HUES64 (cell line): ENCODE results near the gene KCTD1.

Experiments
- H3K27ac ChIP-seq: 2 replicates; pipeline ENCODE4 v1.7.0; 2013; ENCODE audit warnings: low read depth, low read length, inconsistent platforms
- H3K27me3 ChIP-seq: 2 replicates; pipeline ENCODE4 v1.6.1; 2013; ENCODE audit warnings: mild to moderate bottlenecking, low read length; ENCODE audit not compliant: insufficient read depth
- H3K36me3 ChIP-seq: 2 replicates; pipeline ENCODE4 v1.6.1; 2013; ENCODE audit warnings: mild to moderate bottlenecking, low read length; ENCODE audit not compliant: insufficient read depth
- H3K4me1 ChIP-seq: 2 replicates; pipeline ENCODE4 v1.6.1; 2013; ENCODE audit warnings: mild to moderate bottlenecking, low read length, moderate library complexity; ENCODE audit not compliant: insufficient read depth
- H3K4me3 ChIP-seq: 2 replicates; pipeline ENCODE4 v1.5.1; 2013; ENCODE audit warnings: mild to moderate bottlenecking, low read length, moderate library complexity
- H3K9ac ChIP-seq: 2 replicates; pipeline ENCODE4 v1.6.1; 2013; ENCODE audit warnings: mild to moderate bottlenecking, low read depth, low read length
- H3K9me3 ChIP-seq: 2 replicates; pipeline ENCODE4 v1.6.1; 2013; ENCODE audit warnings: low read depth, low read length; ENCODE audit not compliant: insufficient read depth
- WGBS: fragments of 150-250, 120-280 bp; methylation state at CpG from one replicate; pipeline ENCODE4 v1.1.7; 2013; ENCODE audit warnings: missing lambda C conversion rate; 5-methylcytosine and 5-hydroxymethylcytosine counted together

Gene KCTD1

DNA sequence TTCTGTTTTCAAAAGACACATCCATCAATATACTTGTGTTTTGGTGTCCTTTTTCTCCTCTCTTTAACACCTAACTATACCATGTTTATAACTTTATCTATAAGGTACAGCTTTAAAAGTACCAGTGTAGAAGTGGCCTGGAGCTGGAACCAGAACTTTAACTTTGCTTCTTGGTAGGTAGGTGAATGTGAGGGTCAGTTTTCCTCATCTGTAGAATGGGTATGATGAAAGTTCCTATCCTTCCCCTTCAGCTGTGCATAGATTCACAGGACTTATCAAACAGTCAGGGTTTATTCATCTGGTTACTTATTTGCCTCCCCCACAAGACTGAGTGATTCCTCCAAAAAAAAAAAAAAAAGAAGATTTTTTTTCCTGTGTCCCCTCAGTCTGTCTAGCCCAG is 12.7 kb downstream of the KCTD1 start:
- Histone ChIP-seq H3K9ac (no peak overlapping the region), H3K27me3 (no peaks in the 10 kb centered on the region), H3K36me3 (no peaks in the 10 kb centered on the region), H3K27ac (no peak overlapping the region), H3K4me3 (no peak overlapping the region), H3K9me3 (no peaks in the 10 kb centered on the region), H3K4me1 (peaks cover 16% of the 10 kb centered on the region)

DNA sequence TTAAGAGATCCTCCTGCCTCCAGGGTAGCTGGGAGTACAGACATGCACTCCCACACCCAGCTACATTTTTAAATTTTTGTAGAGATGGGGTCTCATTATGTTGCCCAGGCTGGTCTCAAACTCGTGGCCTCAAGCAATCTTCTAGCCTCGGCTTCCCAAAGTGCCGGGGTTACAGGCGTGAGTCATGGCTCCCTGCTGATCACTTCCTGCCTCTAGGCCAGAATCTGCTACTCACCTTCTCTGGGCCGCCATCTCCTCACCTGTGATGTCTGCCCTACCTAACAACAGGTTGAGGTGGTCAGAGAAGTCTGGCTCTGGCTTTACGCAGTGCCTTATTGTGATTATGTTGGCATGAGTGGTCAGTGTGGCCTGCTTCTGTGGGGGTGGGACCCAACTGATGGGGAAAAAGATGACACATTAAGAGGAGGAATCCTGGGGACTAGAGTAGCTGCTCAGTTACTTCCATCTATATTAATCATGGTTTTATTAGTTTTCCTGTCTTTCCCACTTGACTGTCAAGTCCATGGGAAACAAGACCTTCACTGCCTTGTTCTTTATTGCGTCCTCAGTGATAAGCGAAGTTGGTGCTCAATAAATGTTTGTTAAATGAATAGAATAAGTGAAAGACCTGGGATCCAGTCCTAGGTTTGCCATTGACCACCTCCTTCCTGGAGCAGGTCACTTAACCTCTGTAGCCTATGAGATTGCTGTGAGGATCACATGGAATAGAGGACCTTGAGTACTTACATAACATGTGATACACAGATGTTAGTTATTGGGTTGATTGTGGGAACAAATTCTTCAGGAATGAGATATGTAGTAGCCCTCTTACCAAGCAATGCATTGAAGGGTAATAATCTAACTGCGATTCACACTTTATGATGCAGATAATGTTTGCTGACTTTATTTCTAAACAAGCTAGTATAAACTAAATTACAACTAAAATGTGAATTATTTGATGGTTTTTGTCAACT is 15.7 kb downstream of the KCTD1 start:
- Histone ChIP-seq H3K4me3 (no peak overlapping the region), H3K36me3 (no peaks in the 10 kb centered on the region), H3K27ac (peak overlapping the region; percentile 14), H3K4me1 (peaks cover 11% of the 10 kb centered on the region), H3K27me3 (no peaks in the 10 kb centered on the region), H3K9ac (no peak overlapping the region), H3K9me3 (no peaks in the 10 kb centered on the region)
- 82% methylated on average over 8 of the region's 9 CpGs for WGBS

DNA sequence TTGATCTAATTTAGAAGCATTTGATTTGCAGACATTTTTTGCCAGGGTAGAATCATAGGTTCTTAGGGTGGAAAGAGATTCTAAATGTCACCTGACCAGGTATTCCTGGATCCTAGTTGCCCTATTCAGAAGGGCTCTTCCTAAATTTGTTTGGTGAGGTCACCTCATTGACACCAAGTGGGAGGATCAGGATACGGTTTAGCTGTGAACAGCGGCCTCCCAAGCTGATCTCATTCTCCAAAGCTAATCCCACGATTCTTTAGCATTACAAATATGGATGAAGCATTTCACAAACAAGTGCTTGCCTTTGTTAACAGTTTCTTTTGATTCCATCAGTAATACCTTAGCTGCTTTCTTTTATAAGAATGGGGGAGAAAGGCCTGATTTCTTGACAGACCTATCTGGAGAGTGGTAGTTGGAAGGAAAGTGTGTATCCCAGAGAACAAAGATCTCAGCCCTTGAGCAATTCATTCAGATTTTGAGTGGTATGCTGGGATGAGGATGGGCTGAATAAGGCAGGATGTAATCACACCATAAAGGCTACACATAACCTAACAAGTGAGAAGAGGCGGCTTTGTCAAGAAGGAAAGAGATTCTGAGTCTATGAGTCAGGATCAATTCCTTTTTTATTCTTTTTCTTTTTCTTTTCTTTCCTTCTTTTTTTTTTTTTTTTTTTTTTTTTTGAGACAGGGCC is 16.6 kb downstream of the KCTD1 start:
- peak overlapping the region; percentile 73; the same call in 1 of the 2 replicates for H3K27ac ChIP-seq
- no peak overlapping the region for H3K4me3 ChIP-seq
- no peaks in the 10 kb centered on the region for H3K9me3 ChIP-seq
- H3K36me3 ChIP-seq = no peaks in the 10 kb centered on the region
- peaks cover 20% of the 10 kb centered on the region for H3K4me1 ChIP-seq
- no peaks in the 10 kb centered on the region for H3K27me3 ChIP-seq
- H3K9ac ChIP-seq = no peak overlapping the region
- 59% methylated on average over 3 of the region's 4 CpGs for WGBS

DNA sequence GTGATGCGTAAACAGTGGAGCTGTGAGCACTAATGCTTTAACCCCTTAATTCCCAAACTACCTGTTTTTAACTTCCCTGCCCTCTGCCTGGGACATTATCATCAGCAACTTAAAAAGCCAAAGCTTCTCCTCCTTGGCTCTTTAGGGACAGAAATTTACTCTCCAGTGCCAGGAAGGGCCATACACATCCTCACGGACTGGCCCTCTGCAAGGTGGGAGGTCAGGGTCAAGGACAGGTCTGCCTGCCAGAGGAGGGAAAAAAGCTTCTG is 21.5 kb downstream of the KCTD1 start:
- Histone ChIP-seq H3K9me3 (no peaks in the 10 kb centered on the region), H3K4me1 (peaks cover 49% of the 10 kb centered on the region), H3K9ac (0 out of 2 replicates have a peak overlapping the region, but pooled peaks have one; percentile 13), H3K27me3 (no peaks in the 10 kb centered on the region), H3K36me3 (no peaks in the 10 kb centered on the region), H3K27ac (peak overlapping the region; percentile 84; the same call in 1 of the 2 replicates), H3K4me3 (no peak overlapping the region)
- WGBS = 15% methylated on average over 1 of the region's 2 CpGs

DNA sequence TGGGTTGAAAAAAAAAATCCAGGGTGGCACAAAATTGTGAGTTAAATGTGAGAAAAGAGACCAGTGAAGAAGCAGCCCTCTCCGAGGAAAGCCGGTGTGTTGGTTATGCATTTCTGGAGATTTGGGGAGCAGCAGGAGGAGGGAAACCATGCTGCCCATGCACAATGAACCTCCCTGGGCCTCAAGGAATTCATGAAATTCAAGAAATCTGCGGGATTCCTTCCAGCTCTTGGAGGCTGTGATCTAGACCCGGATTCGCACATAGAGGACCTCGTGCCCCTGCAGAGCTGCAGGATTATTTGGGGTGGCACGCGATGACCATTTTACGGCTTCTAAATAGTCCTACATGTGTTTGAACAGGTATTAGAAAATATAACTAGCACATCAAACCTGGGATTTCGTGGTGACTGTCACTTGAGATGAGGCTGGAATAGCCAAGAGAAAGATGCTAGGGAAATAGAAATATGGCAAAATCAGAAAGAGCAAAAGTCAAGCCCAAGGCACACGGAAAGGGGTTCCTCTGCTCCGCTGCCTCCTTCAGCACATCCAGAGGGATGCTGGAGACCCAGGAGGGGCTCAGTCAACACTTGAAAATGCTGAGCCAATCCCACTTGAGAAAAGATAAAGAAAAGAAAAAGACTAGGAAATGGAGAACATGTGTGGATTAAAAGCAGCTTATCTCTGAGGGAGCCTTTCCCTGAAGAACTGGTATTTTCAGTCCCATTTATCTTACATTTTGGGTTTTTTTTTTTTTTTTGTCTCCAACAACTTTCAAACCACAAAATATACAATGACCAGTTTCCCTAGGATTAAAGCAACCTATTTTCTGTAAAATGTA is 22.0 kb downstream of the KCTD1 start:
- H3K27ac ChIP-seq = peak overlapping the region; percentile 84; the same call in 1 of the 2 replicates
- peaks cover 44% of the 10 kb centered on the region for H3K4me1 ChIP-seq
- no peaks in the 10 kb centered on the region for H3K27me3 ChIP-seq
- no peaks in the 10 kb centered on the region for H3K9me3 ChIP-seq
- no peaks in the 10 kb centered on the region for H3K36me3 ChIP-seq
- no peak overlapping the region for H3K4me3 ChIP-seq
- 39% methylated on average over 12 of the region's 12 CpGs for WGBS
- peak overlapping the region; percentile 13 for H3K9ac ChIP-seq

DNA sequence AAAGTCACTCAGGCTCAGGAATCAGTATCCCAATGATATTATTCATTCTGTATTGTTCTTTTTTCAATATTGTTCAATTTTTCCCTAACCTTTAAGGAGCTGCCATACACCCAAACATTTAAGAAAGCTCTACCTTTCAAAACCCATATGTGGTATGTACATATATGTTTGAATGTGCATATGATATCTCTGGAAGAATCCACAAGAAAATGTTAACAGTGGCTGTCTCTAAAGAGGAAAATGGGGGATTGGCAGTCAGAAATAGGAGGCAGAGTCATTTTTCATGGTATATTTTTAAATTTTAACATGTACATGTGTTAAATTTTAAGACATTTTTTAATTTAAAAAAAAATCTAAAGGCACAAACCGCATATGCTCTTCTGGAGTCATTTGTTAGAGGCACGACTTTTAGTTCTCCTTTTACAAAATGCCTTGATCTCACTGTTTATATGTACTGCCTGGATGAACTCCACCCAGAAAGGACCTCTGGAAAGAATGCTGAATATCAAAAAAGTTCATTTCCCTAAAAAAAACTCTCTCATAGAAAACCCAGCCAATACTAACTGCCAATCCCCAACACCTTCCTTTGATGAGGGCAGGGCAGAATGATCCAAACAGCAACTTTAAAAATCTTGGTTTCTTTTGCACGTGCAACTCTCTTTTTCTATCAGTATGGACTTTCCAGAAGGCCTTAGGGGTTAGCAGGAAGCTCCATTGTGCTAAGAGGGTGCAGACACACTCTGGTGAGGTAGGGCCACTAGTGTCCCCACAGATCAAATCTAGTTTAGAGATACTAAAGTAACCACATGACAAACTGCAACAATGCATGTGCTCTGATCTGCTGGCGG is 23.6 kb downstream of the KCTD1 start:
- no peak overlapping the region for H3K4me3 ChIP-seq
- H3K4me1 ChIP-seq = peaks cover 42% of the 10 kb centered on the region
- H3K27ac ChIP-seq = no peak overlapping the region; the same call in 1 of the 2 replicates
- no peak overlapping the region for H3K9ac ChIP-seq
- no peaks in the 10 kb centered on the region for H3K36me3 ChIP-seq
- 90% methylated on average over 4 of the region's 4 CpGs for WGBS
- H3K9me3 ChIP-seq = no peaks in the 10 kb centered on the region
- no peaks in the 10 kb centered on the region for H3K27me3 ChIP-seq

DNA sequence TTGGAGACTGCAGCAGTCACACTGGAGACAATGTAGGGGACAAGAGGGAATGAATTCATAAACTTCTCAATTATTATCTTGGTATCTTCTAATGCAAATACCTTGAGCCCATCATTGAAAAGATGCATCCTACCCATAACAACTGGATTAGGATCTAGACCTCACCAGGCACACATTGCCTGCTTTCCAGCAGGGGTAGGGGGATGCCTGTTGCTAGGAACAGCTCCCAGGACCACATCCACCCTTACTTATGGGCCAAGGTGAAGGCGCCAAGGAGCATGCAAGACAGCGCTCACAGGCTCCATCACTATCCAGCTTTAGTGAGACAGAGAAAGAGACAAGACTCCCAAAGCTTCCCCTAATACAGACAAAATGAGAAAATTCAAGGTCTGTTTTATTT is 24.4 kb downstream of the KCTD1 start:
- Histone ChIP-seq H3K36me3 (no peaks in the 10 kb centered on the region), H3K9me3 (no peaks in the 10 kb centered on the region), H3K9ac (no peak overlapping the region), H3K27me3 (no peaks in the 10 kb centered on the region), H3K4me3 (no peak overlapping the region), H3K27ac (no peak overlapping the region), H3K4me1 (peaks cover 42% of the 10 kb centered on the region)
- WGBS = 100% methylated on average over 2 of the region's 2 CpGs

DNA sequence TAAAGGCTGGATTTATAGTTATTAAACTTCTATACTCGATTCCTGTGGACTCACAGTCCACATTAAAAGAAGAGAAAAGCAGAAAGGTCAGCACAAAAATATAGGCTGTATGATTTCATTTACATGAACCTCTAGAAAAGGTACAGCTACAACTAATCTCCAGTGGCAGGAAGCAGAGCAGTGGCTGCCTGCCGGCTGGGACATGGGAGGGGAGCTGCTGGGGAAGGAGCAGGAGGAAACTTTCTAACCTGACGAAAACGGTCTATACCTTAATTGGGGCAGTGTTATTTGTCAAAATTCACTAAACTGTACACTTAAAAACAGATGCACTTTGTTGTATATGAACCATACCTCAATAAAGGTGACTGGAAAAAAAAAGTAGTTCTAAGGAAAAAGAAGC is 26.7 kb downstream of the KCTD1 start:
- Histone ChIP-seq H3K27ac (no peak overlapping the region), H3K36me3 (no peaks in the 10 kb centered on the region), H3K9ac (no peak overlapping the region), H3K4me3 (no peak overlapping the region), H3K9me3 (no peaks in the 10 kb centered on the region), H3K27me3 (no peaks in the 10 kb centered on the region), H3K4me1 (peaks cover 31% of the 10 kb centered on the region)
- WGBS = 61% methylated on average over 2 of the region's 4 CpGs

DNA sequence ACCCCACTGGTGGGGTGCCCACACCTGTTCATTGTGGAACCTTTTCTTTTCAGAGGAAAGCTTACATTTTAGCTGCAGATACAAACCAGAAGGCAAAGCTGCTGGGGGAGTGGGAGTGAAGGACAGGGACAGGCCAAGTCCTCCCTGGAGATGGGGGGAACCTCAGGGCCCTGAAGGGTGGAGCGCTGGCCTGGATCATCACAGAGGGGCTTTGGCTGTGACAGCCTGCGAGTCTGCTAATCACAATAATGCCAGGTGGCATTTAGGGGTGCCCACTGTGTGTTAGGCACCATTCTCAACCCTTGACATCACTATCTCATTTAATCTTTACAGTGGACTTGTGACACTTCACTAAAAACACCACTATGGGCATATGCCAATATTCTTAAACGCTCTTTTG is 27.4 kb downstream of the KCTD1 start:
- no peak overlapping the region for H3K9ac ChIP-seq
- no peak overlapping the region for H3K27ac ChIP-seq
- H3K4me3 ChIP-seq = no peak overlapping the region
- WGBS = 90% methylated on average over 3 of the region's 3 CpGs
- H3K27me3 ChIP-seq = no peaks in the 10 kb centered on the region
- H3K9me3 ChIP-seq = no peaks in the 10 kb centered on the region
- H3K36me3 ChIP-seq = no peaks in the 10 kb centered on the region
- peaks cover 32% of the 10 kb centered on the region for H3K4me1 ChIP-seq

DNA sequence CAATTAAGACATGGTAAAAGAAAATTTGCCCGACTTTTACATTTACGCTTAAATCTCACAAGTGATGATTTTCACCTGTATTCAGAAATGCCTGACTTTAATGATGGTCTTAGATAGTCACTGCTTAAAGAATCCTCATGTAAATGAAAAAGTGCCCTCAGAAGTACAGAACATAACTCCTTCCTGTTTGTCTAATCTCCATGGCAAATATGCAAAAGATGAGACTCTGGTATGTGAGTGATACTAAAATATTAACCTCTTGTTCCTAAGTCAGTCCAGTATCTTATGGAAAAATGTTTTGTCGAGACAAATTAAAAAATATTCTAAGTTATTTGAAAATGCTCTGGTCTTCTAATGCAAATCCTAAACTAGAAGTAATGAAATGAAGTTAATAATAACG is 29.2 kb downstream of the KCTD1 start:
- Histone ChIP-seq H3K27ac (no peak overlapping the region), H3K9me3 (no peaks in the 10 kb centered on the region), H3K4me1 (peaks cover 17% of the 10 kb centered on the region), H3K4me3 (no peak overlapping the region), H3K36me3 (no peaks in the 10 kb centered on the region), H3K9ac (no peak overlapping the region), H3K27me3 (no peaks in the 10 kb centered on the region)
- WGBS = 100% methylated on average over 4 of the region's 4 CpGs
